22Rv1 (cell line): ENCODE data around the gene SIPA1L3.

Experiments used
- ZFX ChIP-seq: fragments of 450-650 bp; IDR thresholded peaks from 2 replicates; pipeline ENCODE4 v1.6.1; 2017; ENCODE audit warnings: antibody characterized with exemption, borderline replicate concordance
- TF ChIP-seq, protein P1 (sequence below): fragments of 450-650 bp; IDR thresholded peaks from 2 replicates; pipeline ENCODE4 v1.5.1; 2017; ENCODE audit warnings: mild to moderate bottlenecking

DNA sequence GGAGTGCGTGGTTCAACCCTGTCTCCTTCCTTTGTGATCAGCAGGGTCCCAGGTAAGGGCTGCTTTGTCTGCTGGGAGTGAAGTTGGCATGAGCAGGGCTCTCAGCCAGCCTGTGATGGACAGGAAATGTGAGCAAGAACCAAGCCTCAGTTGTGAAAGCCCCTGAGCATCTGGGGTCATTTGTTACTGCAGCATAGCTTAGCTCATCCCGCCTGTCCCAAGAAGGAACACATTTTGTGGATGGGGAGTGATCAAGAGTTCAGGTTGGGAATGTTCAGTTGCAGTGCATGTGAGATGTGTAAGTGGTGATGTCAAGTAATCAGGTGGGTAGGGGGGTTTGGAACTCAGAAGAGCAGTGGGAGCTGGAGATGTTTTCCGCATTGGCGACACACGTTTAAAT is 164.6 kb downstream of the SIPA1L3 start:
- TF ChIP-seq, protein P1, sequence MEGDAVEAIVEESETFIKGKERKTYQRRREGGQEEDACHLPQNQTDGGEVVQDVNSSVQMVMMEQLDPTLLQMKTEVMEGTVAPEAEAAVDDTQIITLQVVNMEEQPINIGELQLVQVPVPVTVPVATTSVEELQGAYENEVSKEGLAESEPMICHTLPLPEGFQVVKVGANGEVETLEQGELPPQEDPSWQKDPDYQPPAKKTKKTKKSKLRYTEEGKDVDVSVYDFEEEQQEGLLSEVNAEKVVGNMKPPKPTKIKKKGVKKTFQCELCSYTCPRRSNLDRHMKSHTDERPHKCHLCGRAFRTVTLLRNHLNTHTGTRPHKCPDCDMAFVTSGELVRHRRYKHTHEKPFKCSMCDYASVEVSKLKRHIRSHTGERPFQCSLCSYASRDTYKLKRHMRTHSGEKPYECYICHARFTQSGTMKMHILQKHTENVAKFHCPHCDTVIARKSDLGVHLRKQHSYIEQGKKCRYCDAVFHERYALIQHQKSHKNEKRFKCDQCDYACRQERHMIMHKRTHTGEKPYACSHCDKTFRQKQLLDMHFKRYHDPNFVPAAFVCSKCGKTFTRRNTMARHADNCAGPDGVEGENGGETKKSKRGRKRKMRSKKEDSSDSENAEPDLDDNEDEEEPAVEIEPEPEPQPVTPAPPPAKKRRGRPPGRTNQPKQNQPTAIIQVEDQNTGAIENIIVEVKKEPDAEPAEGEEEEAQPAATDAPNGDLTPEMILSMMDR: no peak
- TF ChIP-seq ZFX: no peak
